ENCODE data around the gene KIF6.

The KIF6 gene

GRCh38 chr6:39685489-39685826 lies 39.8 kb downstream of the KIF6 start:
- Histone ChIP-seq H3K27ac (replicated peaks) (no peak overlapping the region), H3K4me3 (replicated peaks; ENCODE audit: insufficient read depth, low read length) (no peak overlapping the region), H3K27me3 (ENCODE audit: insufficient read depth, poor library complexity, severe bottlenecking) (no peaks in the 10 kb centered on the region)
- DNase-seq (ENCODE audit: low read depth in 1 of 2, low spot score in 1 of 2): no peak
- TF ChIP-seq, protein P1, sequence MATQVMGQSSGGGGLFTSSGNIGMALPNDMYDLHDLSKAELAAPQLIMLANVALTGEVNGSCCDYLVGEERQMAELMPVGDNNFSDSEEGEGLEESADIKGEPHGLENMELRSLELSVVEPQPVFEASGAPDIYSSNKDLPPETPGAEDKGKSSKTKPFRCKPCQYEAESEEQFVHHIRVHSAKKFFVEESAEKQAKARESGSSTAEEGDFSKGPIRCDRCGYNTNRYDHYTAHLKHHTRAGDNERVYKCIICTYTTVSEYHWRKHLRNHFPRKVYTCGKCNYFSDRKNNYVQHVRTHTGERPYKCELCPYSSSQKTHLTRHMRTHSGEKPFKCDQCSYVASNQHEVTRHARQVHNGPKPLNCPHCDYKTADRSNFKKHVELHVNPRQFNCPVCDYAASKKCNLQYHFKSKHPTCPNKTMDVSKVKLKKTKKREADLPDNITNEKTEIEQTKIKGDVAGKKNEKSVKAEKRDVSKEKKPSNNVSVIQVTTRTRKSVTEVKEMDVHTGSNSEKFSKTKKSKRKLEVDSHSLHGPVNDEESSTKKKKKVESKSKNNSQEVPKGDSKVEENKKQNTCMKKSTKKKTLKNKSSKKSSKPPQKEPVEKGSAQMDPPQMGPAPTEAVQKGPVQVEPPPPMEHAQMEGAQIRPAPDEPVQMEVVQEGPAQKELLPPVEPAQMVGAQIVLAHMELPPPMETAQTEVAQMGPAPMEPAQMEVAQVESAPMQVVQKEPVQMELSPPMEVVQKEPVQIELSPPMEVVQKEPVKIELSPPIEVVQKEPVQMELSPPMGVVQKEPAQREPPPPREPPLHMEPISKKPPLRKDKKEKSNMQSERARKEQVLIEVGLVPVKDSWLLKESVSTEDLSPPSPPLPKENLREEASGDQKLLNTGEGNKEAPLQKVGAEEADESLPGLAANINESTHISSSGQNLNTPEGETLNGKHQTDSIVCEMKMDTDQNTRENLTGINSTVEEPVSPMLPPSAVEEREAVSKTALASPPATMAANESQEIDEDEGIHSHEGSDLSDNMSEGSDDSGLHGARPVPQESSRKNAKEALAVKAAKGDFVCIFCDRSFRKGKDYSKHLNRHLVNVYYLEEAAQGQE (IDR thresholded peaks at IDR 0.05; ENCODE audit: insufficient replicate concordance, low read depth): no peak
- TF ChIP-seq POLR2AphosphoS5 (IDR thresholded peaks at IDR 0.05; ENCODE audit: low read depth) (no peak), SPI1 (IDR thresholded peaks at IDR 0.05; ENCODE audit: borderline replicate concordance, low read depth) (no peak), GABPA (IDR thresholded peaks at IDR 0.05; ENCODE audit: low read depth) (no peak), CTCF (IDR thresholded peaks at IDR 0.05; ENCODE audit: insufficient read depth, low read length) (no peak)

DNA sequence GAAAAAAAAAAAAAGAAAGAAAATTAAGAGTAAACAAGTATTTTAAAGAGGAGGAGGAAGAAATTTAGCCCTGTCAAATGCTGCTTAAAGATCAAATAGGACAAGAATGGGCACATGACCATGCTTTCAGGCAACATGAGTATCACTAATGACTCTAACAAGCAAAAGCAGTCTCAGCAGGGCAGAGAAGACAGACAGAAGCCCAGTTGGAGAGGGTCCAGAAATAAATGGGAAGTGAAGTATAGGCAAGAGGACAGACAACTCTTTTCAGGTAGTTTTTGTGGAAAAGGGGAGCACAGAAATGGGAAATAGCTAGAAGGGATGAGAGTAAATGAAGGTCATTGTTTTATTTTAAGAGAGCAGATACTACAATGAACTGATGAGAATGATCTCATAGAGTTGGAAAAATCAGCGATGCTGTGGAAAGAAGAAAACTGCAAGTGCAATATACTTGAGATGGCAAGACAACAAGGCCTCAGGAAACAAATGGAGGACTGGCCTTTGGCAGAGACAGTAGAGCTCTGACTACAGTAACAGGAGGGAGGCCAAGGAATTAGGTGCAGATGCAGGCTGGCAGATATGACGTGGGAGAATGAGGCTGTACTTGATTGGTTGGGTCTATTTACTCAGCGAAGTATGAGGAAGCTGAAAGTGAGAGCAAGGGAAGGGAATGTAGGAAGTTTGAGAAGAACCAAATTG lies 40.3 kb downstream of the KIF6 start:
- Histone ChIP-seq H3K4me3 (replicated peaks; ENCODE audit: insufficient read depth, low read length) (no peak overlapping the region), H3K27ac (replicated peaks) (no peak overlapping the region), H3K27me3 (ENCODE audit: insufficient read depth, poor library complexity, severe bottlenecking) (no peaks in the 10 kb centered on the region)
- no peak for DNase-seq (ENCODE audit: low read depth in 1 of 2, low spot score in 1 of 2)
- no peak for TF ChIP-seq SPI1 (IDR thresholded peaks at IDR 0.05; ENCODE audit: borderline replicate concordance, low read depth)
- TF ChIP-seq GABPA (IDR thresholded peaks at IDR 0.05; ENCODE audit: low read depth): no peak
- no peak for TF ChIP-seq CTCF (IDR thresholded peaks at IDR 0.05; ENCODE audit: insufficient read depth, low read length)
- TF ChIP-seq, protein P1 (IDR thresholded peaks at IDR 0.05; ENCODE audit: insufficient replicate concordance, low read depth): no peak
- TF ChIP-seq POLR2AphosphoS5 (IDR thresholded peaks at IDR 0.05; ENCODE audit: low read depth): no peak

- TF ChIP-seq CTCF (IDR thresholded peaks at IDR 0.05; ENCODE audit: insufficient read depth, low read length): no peak
- no peak for TF ChIP-seq GABPA (IDR thresholded peaks at IDR 0.05; ENCODE audit: low read depth)
- TF ChIP-seq POLR2AphosphoS5 (IDR thresholded peaks at IDR 0.05; ENCODE audit: low read depth): no peak
- TF ChIP-seq, protein P1 (IDR thresholded peaks at IDR 0.05; ENCODE audit: insufficient replicate concordance, low read depth): no peak
- no peak for TF ChIP-seq SPI1 (IDR thresholded peaks at IDR 0.05; ENCODE audit: borderline replicate concordance, low read depth)
- Histone ChIP-seq H3K27ac (replicated peaks) (no peak overlapping the region), H3K4me3 (replicated peaks; ENCODE audit: insufficient read depth, low read length) (no peak overlapping the region), H3K27me3 (ENCODE audit: insufficient read depth, poor library complexity, severe bottlenecking) (no peaks in the 10 kb centered on the region)
- no peak for DNase-seq (ENCODE audit: low read depth in 1 of 2, low spot score in 1 of 2)
Observed at GRCh38 chr6:39681674-39682121, 43.5 kb downstream of the KIF6 start.
